ENCODE measurements around the gene DIP2A.
A peak's percentile ranks its signal among the peaks of the same experiment; 100 is the strongest.

Gene DIP2A

DNA sequence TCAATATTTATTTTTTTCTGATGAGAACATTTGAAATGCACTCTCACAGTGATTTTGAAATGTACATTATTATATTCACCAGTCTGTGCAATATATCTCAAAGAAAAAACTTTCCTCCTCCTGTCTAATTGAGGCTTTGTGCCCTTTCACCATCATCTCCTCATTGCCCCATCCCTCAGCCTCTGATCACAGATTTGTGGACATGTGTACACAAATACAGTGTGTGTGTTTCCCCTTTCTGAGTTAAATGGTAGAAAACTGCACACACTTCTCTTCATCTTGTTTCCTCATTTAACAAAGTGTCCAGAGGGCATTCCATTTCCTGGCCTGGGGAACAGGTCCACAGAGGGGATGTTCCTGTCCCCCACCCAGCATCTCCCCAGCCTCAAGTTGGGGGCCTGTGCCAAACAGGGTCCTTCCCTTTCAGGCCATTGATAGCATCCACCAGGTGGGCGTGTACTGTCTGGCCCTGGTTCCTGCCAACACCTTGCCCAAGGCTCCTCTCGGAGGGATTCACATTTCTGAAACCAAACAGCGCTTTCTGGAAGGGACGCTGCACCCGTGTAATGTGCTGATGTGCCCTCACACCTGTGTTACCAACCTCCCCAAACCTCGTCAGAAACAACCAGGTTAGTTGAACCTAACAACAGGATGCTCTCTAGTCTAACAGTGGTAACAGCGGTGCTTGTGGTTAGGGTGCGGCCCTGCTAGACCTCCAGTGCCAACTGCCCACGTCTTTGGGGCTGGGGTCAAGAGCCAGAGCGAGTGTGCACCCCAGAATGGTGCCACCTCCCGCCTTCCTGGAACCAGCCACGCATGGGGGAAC lies 91.6 kb downstream of the DIP2A start:
- H3K4me3 ChIP-seq: no peak overlapping the region
- H3K27ac ChIP-seq: no peak overlapping the region
- no peak overlapping the region for H3K9ac ChIP-seq (ENCODE audit: insufficient read length)
- peaks cover 21% of the 10 kb centered on the region for H3K36me3 ChIP-seq (ENCODE audit: insufficient read depth, low read length)
- no peaks in the 10 kb centered on the region for H3K9me3 ChIP-seq (ENCODE audit: low read depth, low read length)
- no peak for DNase-seq (ENCODE audit: low read depth, low spot score)
- no peak for TF ChIP-seq POLR2AphosphoS5 (IDR thresholded peaks at IDR 0.05; ENCODE audit: borderline replicate concordance, low read depth, low read length)
- no peak for TF ChIP-seq EZH2 (IDR thresholded peaks at IDR 0.05)
- no peak for TF ChIP-seq FOXP2 (optimal IDR thresholded peaks at IDR 0.05; ENCODE audit: control extremely low read depth, extremely low read length, insufficient read depth)

DNA sequence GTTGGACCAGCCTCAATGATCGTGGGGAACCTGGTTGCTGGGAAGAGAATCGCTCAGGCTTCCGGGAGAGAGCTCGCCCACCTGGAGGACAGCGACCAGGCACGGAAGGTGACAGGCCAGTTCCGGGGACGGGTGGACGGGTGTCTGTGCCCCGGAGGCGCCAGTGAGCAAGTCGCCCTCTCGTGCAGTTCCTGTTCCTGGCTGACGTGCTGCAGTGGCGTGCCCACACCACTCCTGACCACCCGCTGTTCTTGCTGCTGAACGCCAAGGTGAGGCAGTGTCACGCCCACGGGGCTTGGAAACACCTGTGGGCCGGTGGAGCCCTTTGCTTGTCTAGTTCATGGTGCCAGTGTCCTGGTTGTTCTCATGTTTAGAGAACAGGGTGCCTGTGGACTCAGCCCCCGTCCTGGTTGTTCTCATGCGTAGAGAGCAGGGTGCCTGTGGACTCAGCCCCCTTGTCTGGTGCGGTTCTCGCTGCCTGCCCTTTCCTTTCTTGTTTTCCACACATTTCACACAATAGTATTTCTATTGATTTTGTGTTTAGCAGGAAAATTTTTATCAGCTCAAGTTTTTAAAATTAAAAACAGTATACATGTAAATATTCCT lies 93.0 kb downstream of the DIP2A start:
- Histone ChIP-seq H3K9me3 (ENCODE audit: low read depth, low read length) (no peaks in the 10 kb centered on the region), H3K9ac (ENCODE audit: insufficient read length) (no peak overlapping the region), H3K27ac (peak overlapping the region; percentile 31; the same call in 1 of the 2 replicates), H3K36me3 (ENCODE audit: insufficient read depth, low read length) (peaks cover 10% of the 10 kb centered on the region), H3K4me3 (no peak overlapping the region)
- no peak for DNase-seq (ENCODE audit: low read depth, low spot score)
- TF ChIP-seq FOXP2 (optimal IDR thresholded peaks at IDR 0.05; ENCODE audit: control extremely low read depth, extremely low read length, insufficient read depth) (no peak), POLR2AphosphoS5 (IDR thresholded peaks at IDR 0.05; ENCODE audit: borderline replicate concordance, low read depth, low read length) (no peak), EZH2 (IDR thresholded peaks at IDR 0.05) (no peak)

DNA sequence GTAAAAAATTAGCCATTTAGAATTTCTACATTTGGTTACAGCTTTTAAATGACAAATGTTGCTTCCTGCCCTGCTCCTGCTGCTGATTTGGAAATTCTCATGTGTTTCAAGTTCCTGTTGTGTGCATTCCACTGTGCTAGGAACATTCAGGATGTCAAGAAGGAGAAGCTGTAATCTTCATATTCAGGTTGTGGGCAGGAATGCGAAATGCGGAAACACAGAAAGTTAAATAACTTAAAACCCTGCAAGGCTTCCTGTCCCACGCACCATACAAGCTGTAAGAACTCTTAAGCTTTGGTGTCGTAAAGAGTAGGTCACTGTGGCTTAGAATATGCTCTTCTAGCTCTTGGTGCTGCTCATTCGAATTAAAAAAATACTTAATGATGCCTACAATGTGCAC lies 93.6 kb downstream of the DIP2A start:
- H3K9me3 ChIP-seq (ENCODE audit: low read depth, low read length): no peaks in the 10 kb centered on the region

GRCh38 chr21:46552865-46553379 lies 94.2 kb downstream of the DIP2A start:
- H3K9ac ChIP-seq (ENCODE audit: insufficient read length): no peak overlapping the region
- no peak overlapping the region for H3K4me3 ChIP-seq
- DNase-seq (ENCODE audit: low read depth, low spot score): no peak
- H3K9me3 ChIP-seq (ENCODE audit: low read depth, low read length): no peaks in the 10 kb centered on the region
- H3K27ac ChIP-seq: no peak overlapping the region
- TF ChIP-seq FOXP2 (optimal IDR thresholded peaks at IDR 0.05; ENCODE audit: control extremely low read depth, extremely low read length, insufficient read depth): no peak
- TF ChIP-seq EZH2 (IDR thresholded peaks at IDR 0.05): no peak
- no peak for TF ChIP-seq POLR2AphosphoS5 (IDR thresholded peaks at IDR 0.05; ENCODE audit: borderline replicate concordance, low read depth, low read length)
- H3K36me3 ChIP-seq (ENCODE audit: insufficient read depth, low read length): peaks cover 6% of the 10 kb centered on the region; the same call in 1 of the 2 replicates

More for the DNA sequence above, 93.6 kb downstream of the DIP2A start:
- H3K9ac ChIP-seq (ENCODE audit: insufficient read length): no peak overlapping the region
- H3K4me3 ChIP-seq: no peak overlapping the region
- H3K36me3 ChIP-seq (ENCODE audit: insufficient read depth, low read length): peaks cover 6% of the 10 kb centered on the region; the same call in 1 of the 2 replicates
- no peak for TF ChIP-seq EZH2 (IDR thresholded peaks at IDR 0.05)
- TF ChIP-seq POLR2AphosphoS5 (IDR thresholded peaks at IDR 0.05; ENCODE audit: borderline replicate concordance, low read depth, low read length): no peak
- no peak for TF ChIP-seq FOXP2 (optimal IDR thresholded peaks at IDR 0.05; ENCODE audit: control extremely low read depth, extremely low read length, insufficient read depth)
- DNase-seq (ENCODE audit: low read depth, low spot score): no peak
- peak overlapping the region; percentile 31; the same call in 1 of the 2 replicates for H3K27ac ChIP-seq

- Histone ChIP-seq H3K9me3 (ENCODE audit: low read depth, low read length) (no peaks in the 10 kb centered on the region), H3K27ac (no peak overlapping the region), H3K36me3 (ENCODE audit: insufficient read depth, low read length) (peaks cover 3% of the 10 kb centered on the region; the same call in 1 of the 2 replicates), H3K9ac (ENCODE audit: insufficient read length) (no peak overlapping the region), H3K4me3 (no peak overlapping the region)
- no peak for TF ChIP-seq FOXP2 (optimal IDR thresholded peaks at IDR 0.05; ENCODE audit: control extremely low read depth, extremely low read length, insufficient read depth)
- TF ChIP-seq EZH2 (IDR thresholded peaks at IDR 0.05): no peak
- no peak for TF ChIP-seq POLR2AphosphoS5 (IDR thresholded peaks at IDR 0.05; ENCODE audit: borderline replicate concordance, low read depth, low read length)
- DNase-seq (ENCODE audit: low read depth, low spot score): no peak
Measured at GRCh38 chr21:46553993-46554392, 95.3 kb downstream of the DIP2A start.

DNA sequence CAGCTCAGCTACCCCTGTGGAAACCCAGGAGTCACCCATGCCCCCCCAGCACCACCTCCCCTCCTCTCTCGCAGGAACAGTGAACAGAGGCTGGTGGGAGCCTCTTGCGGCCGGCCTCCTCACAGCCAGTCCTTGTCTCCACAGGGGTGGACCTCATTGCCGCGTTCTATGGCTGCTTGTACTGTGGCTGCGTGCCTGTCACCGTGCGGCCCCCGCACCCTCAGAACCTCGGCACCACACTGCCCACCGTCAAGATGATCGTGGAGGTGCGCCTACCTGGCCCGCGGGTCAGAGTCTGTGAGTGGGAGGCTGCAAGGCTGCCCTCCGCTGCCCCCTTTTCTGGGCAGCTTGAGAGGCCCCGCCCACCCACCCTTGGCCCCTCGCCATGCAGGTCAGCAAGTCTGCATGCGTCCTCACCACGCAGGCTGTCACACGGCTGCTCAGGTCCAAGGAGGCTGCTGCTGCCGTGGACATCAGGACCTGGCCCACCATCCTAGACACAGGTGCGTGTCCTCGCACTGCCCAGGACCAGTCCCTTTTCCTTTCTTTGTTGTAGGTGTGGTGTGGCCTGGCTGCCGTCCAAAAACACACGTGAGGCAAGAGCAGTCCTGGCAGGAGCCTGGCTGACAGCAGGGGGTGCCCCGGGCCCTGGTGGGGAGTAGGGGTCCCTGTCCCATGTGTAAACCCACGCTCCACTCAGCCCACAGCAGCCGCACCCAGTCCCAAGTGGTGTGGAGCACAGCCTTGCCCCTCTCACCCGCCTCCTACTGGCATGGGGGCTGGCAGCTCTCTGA lies 95.9 kb downstream of the DIP2A start:
- no peak for DNase-seq (ENCODE audit: low read depth, low spot score)

GRCh38 chr21:46555225-46555617 lies 96.5 kb downstream of the DIP2A start:
- H3K9me3 ChIP-seq (ENCODE audit: low read depth, low read length): no peaks in the 10 kb centered on the region
- TF ChIP-seq FOXP2 (optimal IDR thresholded peaks at IDR 0.05; ENCODE audit: control extremely low read depth, extremely low read length, insufficient read depth): no peak
- no peak for TF ChIP-seq POLR2AphosphoS5 (IDR thresholded peaks at IDR 0.05; ENCODE audit: borderline replicate concordance, low read depth, low read length)
- TF ChIP-seq EZH2 (IDR thresholded peaks at IDR 0.05): no peak
- H3K4me3 ChIP-seq: no peak overlapping the region
- no peak for DNase-seq (ENCODE audit: low read depth, low spot score)
- H3K36me3 ChIP-seq (ENCODE audit: insufficient read depth, low read length): peaks cover 2% of the 10 kb centered on the region; the same call in 1 of the 2 replicates
- H3K9ac ChIP-seq (ENCODE audit: insufficient read length): no peak overlapping the region
- H3K27ac ChIP-seq: no peak overlapping the region

More for the DNA sequence above, 95.9 kb downstream of the DIP2A start:
- Histone ChIP-seq H3K9me3 (ENCODE audit: low read depth, low read length) (no peaks in the 10 kb centered on the region), H3K36me3 (ENCODE audit: insufficient read depth, low read length) (peaks cover 3% of the 10 kb centered on the region; the same call in 1 of the 2 replicates), H3K4me3 (no peak overlapping the region), H3K9ac (ENCODE audit: insufficient read length) (no peak overlapping the region), H3K27ac (no peak overlapping the region)
- TF ChIP-seq EZH2 (IDR thresholded peaks at IDR 0.05): no peak
- no peak for TF ChIP-seq POLR2AphosphoS5 (IDR thresholded peaks at IDR 0.05; ENCODE audit: borderline replicate concordance, low read depth, low read length)
- TF ChIP-seq FOXP2 (optimal IDR thresholded peaks at IDR 0.05; ENCODE audit: control extremely low read depth, extremely low read length, insufficient read depth): no peak
